Ovary (tissue), 9 donors: ENCODE results near the gene SKAP2. TPM values are rescaled to one million over a fixed set of nuclear protein-coding genes. Genes with fewer than 3 reads are reported as not detected.
A peak's percentile ranks its signal among the peaks of the same experiment; 100 is the strongest.

Experiments used
- DNase-seq, 5 donors: peaks; one replicate each; pipeline ENCODE4 v3.0.0-alpha.2; 2019 to 2020
- H3K27ac ChIP-seq, 2 donors: fragments of 200-600 bp; one replicate each; pipeline versions ENCODE4 v1.5.1 to v1.8.0; 2019 to 2022
- H3K27me3 ChIP-seq: fragments of 200-600 bp; one replicate; pipeline ENCODE4 v1.8.0; 2022
- H3K36me3 ChIP-seq: fragments of 200-600 bp; sonication (generic); one replicate; pipeline ENCODE4 v1.5.1; 2019
- H3K4me1 ChIP-seq: one replicate; pipeline ENCODE4 v1.8.1; 2013; ENCODE audit warnings: mild to moderate bottlenecking, moderate library complexity; ENCODE audit not compliant: insufficient read depth
- H3K4me3 ChIP-seq: fragments of 200-600 bp; sonication (generic); one replicate; pipeline ENCODE4 v1.5.1; 2017
- H3K9me3 ChIP-seq, 2 donors: fragments of 200-600 bp in 1 of 2; sonication (generic) in 1 of 2; one replicate each; pipeline versions ENCODE4 v1.5.1 to v1.8.1; 2013 to 2019; ENCODE audit warnings: mild to moderate bottlenecking in 1 of 2, moderate library complexity in 1 of 2
- CTCF ChIP-seq, 3 donors: fragments of 450-650 bp in 2 of 3; fragments of 200-600 bp in 1 of 3; IDR thresholded peaks; one replicate each; pipeline versions ENCODE4 v1.5.1 to v1.8.0; 2016 to 2022; ENCODE audit warnings: antibody characterized with exemption in 3 of 3, mild to moderate bottlenecking in 1 of 3
- EP300 ChIP-seq: sonication (generic); formaldehyde crosslinking; IDR thresholded peaks from one replicate; pipeline ENCODE4 v1.6.1; 2017; ENCODE audit warnings: antibody characterized with exemption
- POLR2A ChIP-seq: fragments of 450-650 bp; IDR thresholded peaks from one replicate; pipeline ENCODE4 v1.6.1; 2017; ENCODE audit warnings: antibody characterized with exemption, mild to moderate bottlenecking, moderate library complexity
- WGBS, 3 donors: extraction: QIAGEN DNeasy Blood & Tissue Kit in 1 of 3; methylation state at CpG; one replicate each; pipeline versions ENCODE4 v1.1.5 to v1.1.7; 2013 to 2017; 5-methylcytosine and 5-hydroxymethylcytosine counted together
- intact Hi-C, 4 donors: fragments of 100-400 bp; cut with DNase I; formaldehyde crosslinking; loops; one replicate each; pipeline versions ENCODE4 v1.11.0 to v1.15.1; 2022 to 2023
- polyA plus RNA-seq, 2 donors: library from polyadenylated mRNA; stranded (reverse); fragments of 200-250 nt in 1 of 2; fragments of 350-450 nt in 1 of 2; fragmentation: Illumina TruSeq in 1 of 2; extraction: RNeasy Lipid Tissue Mini Kit (QIAGEN cat#74804) in 1 of 2; gene quantifications; one replicate each; pipeline ENCODE4 v1.2.3, GENCODE V29; 2013 to 2014
- total RNA-seq, 7 donors: library from RNA; depleted of rRNA in 2 of 7; stranded (reverse); fragments of >200 nt in 2 of 7; fragmentation: NEBNext Ultra II Directional in 3 of 7; extraction: Animal tissue kit (Norgen Biotek cat#: 25700) in 3 of 7; gene quantifications; one replicate each; pipeline versions ENCODE4 v1.1.0 to v1.2.4, GENCODE V29; 2016 to 2023
- donor health status: DM: no; HTN: no; CAD: no; lungs with moderate emphysema.
- donor health status: DM: no; HTN: no; CAD: no.
- donor health status: Bipolar disorder and iron deficiency.
- donor health status: DM: yes; HTN: yes; CAD: no.
- donor health status: DM: no; HTN: no; CAD: no.
- donor health status: DM: yes; HTN: yes; CAD: no.

SKAP2 gene
- total and polyA plus RNA-seq, 9 donors: 8.6 to 40.8 (median 20.0) TPM

- TF ChIP-seq CTCF (IDR thresholded peaks at IDR 0.05): no peak
- TF ChIP-seq POLR2A: no peak
- TF ChIP-seq EP300: no peak
- 3 to 4% (median 3%) methylated on average over 11 of the region's 11 CpGs for WGBS, 3 donors
- Histone ChIP-seq H3K36me3 (no peaks in the 10 kb centered on the region), H3K27ac (peak overlapping the region in 1 of 2 donors; percentile 64), H3K9me3 (no peaks in the 10 kb centered on the region), H3K4me3 (peak overlapping the region; percentile 79), H3K27me3 (no peaks in the 10 kb centered on the region), H3K4me1 (no peaks in the 10 kb centered on the region)
- DNase-seq: peak in 1 of 5 donors; percentile 74
- intact Hi-C loops: no loop called here
These were observed 651 bp upstream of the SKAP2 start for GRCh38 chr7:26865094-26865388.

- H3K9me3 ChIP-seq: no peaks in the 10 kb centered on the region
- no peak for TF ChIP-seq EP300
- TF ChIP-seq CTCF (IDR thresholded peaks at IDR 0.05): no peak
- no peak for TF ChIP-seq POLR2A
- no peaks in the 10 kb centered on the region for H3K36me3 ChIP-seq
- peak overlapping the region; percentile 57 to 78 for H3K27ac ChIP-seq
- intact Hi-C loops: no loop called here
- 7 to 10% (median 8%) methylated on average over 17 of the region's 17 CpGs for WGBS, 3 donors
- H3K4me1 ChIP-seq: no peaks in the 10 kb centered on the region
- no peak for DNase-seq
- H3K27me3 ChIP-seq: no peaks in the 10 kb centered on the region
- peak overlapping the region; percentile 79 for H3K4me3 ChIP-seq
These were observed 677 bp downstream of the SKAP2 start for GRCh38 chr7:26863518-26864308.

GRCh38 chr7:26862834-26863233 lies 1.6 kb downstream of the SKAP2 start:
- Histone ChIP-seq H3K27ac (no peak overlapping the region), H3K9me3 (no peaks in the 10 kb centered on the region), H3K27me3 (no peaks in the 10 kb centered on the region), H3K4me3 (no peak overlapping the region), H3K36me3 (no peaks in the 10 kb centered on the region), H3K4me1 (peaks cover 3% of the 10 kb centered on the region)
- TF ChIP-seq POLR2A: no peak
- TF ChIP-seq CTCF (IDR thresholded peaks at IDR 0.05): no peak
- no peak for TF ChIP-seq EP300
- intact Hi-C loops: no loop called here
- DNase-seq: no peak
- WGBS, 3 donors: 25 to 62% (median 40%) methylated on average over 2 of the region's 2 CpGs

- Histone ChIP-seq H3K9me3 (no peaks in the 10 kb centered on the region), H3K27ac (no peak overlapping the region), H3K27me3 (no peaks in the 10 kb centered on the region), H3K36me3 (no peaks in the 10 kb centered on the region), H3K4me3 (no peak overlapping the region), H3K4me1 (peaks cover 6% of the 10 kb centered on the region)
- intact Hi-C loops: no loop called here
- no peak for DNase-seq
- TF ChIP-seq EP300 (no peak), POLR2A (no peak), CTCF (IDR thresholded peaks at IDR 0.05) (no peak)
- 84 to 90% (median 87%) methylated on average over 1 of the region's 1 CpG for WGBS, 3 donors
These were observed 3.3 kb downstream of the SKAP2 start for GRCh38 chr7:26861050-26861449.
